ENCODE results near the gene RAX. TPM values are rescaled to one million over a fixed set of nuclear protein-coding genes. Genes with fewer than 3 reads are reported as not detected.

RAX gene
- total RNA-seq = not detected in 2 replicates

GRCh38 chr18:59272891-59273758 is at the start of gene RAX:
RAX (minus strand) TSS chr18:59273454; CDS start chr18:59273206, 248 bp downstream.

GRCh38 chr18:59318460-59319050 is 45.3 kb upstream of the RAX start, which contains the start of gene CPLX4:
CPLX4 (minus strand) TSS chr18:59318649; CDS start chr18:59318462, 187 bp downstream.

GRCh38 chr18:59219672-59220163 is 53.5 kb downstream of the RAX start, which contains the start of gene GRP:
GRP (plus strand) TSS chr18:59220158; CDS start chr18:59220266, 108 bp downstream.

Other genes with a start within 250 kb of the RAX start
- 24.3 and 30.1 TPM in 2 replicates for gene SEC11C, start 133.6 kb downstream of the RAX start, total RNA-seq
- gene GRP, start 53.3 kb downstream of the RAX start, total RNA-seq = not detected in 2 replicates
- gene CPLX4, start 45.2 kb upstream of the RAX start, total RNA-seq = 0.24 TPM in 1 of 2 replicates, not detected in the other
- gene LMAN1, start 85.8 kb upstream of the RAX start, total RNA-seq = 137 and 160 TPM in 2 replicates

Measured in tracheal epithelial cell (primary cell).